HG03280 (cell line): Measurements from ENCODE around the gene CNST.
A peak's percentile ranks its signal among the peaks of the same experiment; 100 is the strongest.
"Not testable (repeated sequence)": the region's sequence is repeated elsewhere in the genome, so short reads cannot be mapped to it uniquely, and the experiment has no call there.

Experiments
- ATAC-seq: cut with Tn5 transposase; IDR thresholded peaks from one replicate; pipeline ENCODE4 v1.9.1; 2021; ENCODE audit warnings: mild to moderate bottlenecking, moderate library complexity; ENCODE audit not compliant: unreplicated experiment

The CNST gene

DNA sequence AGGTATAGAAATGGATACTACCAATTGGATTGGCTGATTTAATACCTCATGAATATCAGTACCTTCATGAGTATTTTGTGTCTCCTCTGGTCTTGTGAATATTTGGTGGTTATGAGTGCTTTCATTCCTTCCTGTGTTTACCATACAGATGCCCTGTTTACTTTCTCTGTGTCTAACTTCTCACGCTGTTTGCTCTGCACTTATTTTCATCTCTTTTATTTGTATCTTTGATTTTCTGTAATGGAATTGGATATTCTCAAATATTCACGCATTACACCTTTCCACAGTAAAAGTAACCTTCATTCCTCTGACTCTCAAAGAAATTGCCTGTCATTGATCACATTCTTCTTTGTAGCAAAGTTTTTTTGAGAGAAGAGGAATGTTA, 16.8 kb downstream of the CNST start:
- ATAC-seq = no peak

DNA sequence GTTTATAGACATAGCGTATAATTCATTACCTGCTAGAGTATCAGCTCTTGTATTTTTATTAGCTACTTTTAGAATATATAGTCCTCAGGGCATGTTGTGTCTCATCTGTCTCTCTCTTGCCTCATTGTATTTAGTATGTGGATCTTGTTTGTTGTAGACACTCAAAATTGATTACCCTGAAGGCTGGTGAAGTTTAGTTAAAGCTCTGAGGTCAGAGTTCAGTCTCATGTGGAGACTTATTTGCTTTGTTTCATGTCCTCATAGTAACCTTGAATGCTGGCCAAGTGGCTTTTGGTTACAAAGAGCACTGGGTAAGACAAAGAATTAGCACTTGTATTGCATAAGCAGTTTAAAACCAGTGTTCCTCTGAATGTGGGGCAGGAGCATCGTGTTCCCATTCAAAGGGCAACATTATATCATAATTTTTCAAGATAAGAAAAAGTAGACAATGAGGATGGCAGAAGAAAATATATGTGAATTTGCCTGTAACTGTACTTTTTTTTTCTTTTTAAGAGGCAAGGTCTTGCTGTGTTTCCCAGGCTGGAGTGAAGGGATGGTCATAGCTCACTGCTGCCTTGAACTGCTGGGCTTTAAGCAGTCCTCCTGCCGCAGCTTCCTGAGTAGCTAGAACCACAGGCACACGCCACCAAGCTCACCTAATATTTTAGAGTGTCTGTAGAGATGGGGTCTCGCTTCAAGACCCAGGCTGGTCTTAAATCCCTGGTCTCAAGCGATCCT, 17.4 kb downstream of the CNST start:
- ATAC-seq = no peak

DNA sequence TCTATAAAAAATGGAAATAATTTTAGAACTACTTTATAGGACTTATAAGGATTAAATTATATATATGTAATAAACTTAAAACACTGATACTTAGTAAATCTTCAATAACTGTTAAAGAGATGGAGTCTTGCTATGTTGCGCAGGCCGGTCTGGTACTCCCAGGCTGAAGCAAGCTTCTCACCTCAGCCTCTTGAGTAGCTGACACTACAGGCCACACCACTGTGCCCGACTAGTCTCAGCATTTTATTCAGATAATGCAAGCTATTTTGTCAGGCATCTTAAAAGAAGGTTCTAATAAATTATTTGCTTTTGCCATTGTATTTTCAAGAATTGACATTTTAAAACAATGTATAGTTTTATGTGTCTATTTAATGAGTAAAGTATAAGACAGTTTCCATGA, 20.8 kb downstream of the CNST start:
- ATAC-seq = no peak

DNA sequence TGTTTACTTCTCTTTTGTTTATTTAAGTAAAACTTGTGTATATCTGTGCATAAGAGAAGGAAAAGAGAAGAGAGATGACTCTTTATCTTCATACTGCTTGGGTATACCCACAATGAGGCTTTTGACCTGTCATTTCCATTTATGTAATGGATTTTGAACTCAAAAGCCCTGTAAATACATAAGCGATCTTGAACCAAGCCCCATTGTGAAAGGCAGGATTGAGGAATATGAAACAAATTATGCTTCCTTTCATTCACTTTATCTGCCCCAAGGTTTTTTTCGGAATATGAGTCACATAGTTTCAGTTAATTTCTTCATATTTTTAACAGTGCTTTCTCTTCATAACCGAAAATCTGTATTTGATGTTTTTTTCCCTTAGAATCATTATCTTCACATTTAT, 21.4 kb downstream of the CNST start:
- ATAC-seq = no peak

DNA sequence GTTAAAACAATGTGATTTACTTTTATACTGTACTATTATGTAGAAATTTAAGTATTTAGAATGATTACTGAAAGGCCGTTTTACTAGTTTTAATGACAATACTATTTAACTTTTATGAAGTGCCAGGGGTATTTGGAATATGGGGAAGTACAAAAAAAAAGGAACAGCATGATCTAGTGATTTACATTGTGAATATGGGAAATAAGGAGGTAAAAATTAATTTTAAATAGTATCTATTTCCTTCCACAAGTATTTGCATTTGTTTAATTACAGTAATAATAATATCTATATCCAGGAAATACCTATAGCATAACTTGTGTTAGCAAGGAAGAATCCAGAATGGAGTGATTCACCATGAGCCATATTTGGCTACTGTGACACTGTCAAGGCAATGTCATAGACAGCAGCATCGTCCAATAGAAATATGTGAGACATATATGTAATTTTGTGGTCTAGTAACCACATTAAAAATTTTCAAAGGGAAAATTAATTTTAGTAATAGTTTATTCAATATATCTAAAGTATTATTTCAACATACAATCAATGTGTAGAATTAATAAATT, 22.0 kb downstream of the CNST start:
- no peak for ATAC-seq

DNA sequence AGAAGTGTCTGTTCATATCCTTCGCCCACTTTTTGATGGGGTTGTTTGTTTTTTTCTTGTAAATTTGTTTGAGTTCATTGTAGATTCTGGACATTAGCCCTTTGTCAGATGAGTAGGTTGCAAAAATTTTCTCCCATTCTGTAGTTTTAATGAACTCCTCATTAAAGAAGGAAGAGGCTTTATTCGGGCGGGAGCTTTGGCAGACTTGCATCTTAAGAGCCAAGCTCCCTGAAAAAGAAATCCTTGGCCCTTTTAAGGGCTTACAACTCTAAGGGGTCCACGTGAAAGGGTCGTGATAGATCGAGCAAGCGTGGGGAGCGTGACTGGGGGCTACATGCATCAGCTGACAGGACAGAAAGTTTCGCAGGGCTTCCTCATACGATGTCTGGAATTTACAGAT, 23.7 kb downstream of the CNST start:
- not testable (repeated sequence) for ATAC-seq

DNA sequence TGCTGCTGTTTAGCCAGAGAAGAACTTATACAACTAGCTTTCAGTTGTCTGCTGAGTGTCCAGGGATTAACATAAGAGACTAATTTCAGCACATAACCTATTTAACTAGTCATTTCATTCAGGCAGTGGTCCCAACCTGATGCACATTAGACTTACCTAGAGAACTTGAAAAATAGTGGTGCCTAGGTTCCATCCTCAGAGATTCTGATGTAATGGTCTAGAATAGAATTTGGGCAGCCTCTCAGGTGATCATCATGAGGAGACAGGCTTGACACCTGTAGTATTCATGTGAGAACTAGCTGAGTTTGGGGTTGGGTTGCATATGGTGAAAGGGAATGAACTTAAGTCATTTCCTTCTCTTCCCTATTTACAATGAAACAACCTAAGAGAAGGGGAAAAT, 24.8 kb downstream of the CNST start:
- peak; percentile 40 for ATAC-seq

DNA sequence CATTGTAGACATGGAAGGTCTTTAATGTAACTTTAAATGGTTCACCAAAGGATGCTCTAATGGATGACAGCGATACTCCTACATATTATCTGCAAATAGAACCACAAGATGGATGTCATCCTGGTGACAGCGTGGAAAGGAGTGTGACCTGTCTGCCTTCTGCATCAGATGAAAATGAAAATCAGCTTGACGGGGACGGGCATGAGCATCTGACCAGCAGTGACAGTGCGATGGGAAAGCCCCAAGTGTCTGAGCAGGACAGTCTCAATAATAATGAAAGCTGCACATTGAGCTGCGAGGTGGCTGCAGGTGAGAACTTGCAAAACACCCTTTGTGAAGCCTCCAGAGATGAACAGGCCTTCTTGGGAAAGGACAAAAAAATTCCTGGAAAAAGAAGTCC, 25.2 kb downstream of the CNST start:
- ATAC-seq = peak; percentile 91

DNA sequence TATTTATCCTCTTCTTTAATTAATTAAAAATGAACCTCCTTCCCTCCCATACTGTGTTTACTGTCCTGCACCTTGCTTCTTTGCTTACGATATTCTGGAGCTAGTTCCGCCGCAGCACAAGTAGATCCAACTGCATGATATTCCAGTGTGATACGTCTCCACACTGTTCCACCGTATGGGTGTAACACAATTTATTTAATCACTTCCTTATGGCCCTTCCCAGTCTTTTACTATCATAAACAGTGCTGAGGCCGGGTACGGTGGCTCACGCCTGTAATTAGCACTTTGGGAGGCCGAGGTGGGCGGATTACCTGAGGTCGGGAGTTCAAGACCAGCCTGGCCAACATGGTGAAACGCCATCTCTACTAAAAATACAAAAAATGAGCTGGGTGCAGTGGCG, 25.7 kb downstream of the CNST start:
- peak; percentile 8 for ATAC-seq

DNA sequence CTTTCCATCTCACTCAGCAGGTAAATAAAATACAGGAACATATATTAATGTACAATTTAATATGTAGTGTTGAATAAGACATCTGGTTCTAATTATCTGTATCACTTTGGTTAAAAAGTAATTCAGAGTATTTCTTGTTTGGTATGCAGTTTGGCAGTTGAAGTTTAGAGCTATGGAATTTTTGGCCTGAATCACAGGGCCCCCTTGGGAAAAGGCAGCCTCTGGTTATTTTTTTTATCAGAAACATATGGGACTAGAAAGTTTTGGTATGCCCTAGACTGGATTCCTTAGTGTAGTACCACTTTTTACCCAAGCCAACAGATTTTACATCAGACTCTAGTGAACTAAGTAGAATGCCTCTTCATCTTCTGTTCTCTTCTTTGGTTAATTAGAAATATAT, 26.4 kb downstream of the CNST start:
- ATAC-seq = no peak

DNA sequence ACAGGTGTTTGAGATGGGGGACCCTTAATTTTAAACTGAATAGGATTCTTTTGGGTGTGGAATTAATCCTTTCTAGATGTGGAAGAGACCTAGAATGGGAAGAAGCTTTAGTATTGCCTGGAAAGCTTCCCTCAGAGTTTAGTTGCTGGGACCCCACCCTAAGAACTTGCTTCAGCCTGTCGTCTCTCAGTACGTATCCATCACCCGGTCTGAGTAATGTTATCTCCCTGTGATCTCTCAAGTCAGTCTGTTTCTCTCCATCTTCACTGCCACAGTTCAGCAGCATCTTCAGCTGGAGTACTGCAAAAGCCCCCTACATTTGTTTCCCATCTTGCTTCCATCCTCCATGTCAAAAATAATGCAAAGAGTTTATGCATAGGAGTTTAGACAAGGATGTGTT, 28.9 kb downstream of the CNST start:
- no peak for ATAC-seq

DNA sequence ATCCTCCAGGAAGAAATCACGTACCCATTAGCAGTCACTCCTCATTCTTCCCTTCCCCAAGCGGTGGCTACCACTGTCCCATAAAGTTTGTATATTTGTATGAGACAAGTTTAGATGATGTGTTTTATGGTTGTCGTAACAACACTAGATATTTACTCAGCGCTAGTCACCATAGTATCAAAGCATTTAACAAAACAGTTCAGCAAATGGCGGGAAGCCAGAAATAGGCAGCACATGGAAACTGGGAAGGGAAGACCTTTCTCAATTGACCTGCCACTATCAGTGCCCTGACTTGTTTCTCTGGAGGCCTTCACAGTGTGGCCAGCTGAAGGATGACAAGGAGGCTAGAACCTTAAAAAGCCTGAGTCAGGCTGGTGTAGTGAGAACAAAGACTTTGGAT, 31.1 kb downstream of the CNST start:
- no peak for ATAC-seq

DNA sequence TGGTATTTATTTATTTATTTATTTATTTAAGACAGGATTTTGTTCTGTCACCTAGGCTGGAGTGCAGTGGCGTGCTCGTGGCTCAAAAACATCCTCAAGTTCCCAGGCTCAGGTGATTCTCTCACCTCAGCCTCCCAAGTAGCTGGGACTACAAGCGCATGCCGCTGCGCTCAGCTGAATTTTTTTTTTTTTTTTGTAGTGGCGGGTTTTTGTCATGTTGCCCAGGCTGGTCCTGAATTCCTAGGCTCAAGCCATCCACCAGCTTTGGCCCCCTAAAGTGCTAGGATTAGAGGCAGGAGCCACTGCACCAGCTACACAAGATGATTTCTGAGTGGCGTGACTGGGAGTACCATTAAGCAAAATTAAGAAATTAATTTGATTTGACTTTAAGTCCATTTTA, 31.7 kb downstream of the CNST start:
- no peak for ATAC-seq

DNA sequence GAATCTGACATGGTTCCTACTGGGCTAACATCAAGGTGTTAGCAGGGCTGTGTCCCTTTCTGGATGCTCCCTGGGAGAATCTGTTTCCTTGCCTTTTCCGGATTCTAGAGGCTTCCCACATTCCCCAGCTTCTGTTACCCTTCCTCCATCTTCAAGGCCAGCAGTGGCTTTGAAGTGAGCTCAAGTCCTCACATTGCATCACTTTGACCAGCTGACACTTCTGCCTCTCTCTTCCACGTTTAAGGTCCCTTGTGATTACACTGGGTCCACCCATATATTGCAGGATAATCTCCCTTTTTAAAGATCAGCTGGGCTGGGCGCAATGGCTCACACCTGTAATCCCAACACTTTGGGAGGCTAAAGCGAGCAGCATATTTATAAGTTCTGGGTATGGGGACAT, 33.1 kb downstream of the CNST start:
- ATAC-seq = no peak

DNA sequence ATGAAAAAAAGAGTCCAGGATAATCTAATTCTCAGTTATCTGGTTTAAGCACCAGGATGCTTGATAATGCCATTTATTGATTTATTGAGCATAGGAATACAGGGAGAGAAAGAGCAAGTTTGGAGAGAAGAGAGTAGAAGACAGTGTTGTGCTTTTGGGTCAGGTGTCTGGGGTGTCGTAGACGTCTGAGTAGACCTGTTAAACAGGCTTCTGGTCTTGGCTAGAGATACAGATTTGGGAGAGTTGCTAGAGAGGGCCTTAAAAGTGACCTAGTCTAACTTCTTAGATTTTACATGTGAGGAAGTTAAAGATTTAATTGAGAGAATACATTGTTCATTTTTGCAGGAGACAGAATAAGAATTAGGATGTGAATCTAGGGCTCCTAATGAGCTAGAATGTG, 34.3 kb downstream of the CNST start:
- ATAC-seq = no peak

DNA sequence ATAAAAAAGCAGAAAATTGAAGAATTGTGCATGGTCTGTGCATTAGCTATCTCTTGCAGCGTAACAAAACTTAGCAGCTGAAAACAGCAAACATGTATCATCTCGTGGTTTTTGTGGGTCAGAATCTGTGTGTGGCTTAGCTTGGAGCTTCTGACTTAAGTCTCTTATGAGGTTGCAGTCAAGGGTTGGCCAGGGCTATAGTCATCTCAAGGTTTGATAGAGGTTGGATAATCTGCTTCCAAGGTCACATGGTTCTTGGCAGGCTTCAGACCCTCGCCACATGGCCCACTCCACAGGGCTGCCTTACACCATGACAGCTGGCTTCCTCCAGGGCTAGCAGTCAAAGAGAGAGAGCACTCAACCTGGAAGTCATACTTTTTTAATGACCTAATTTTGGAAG, 35.9 kb downstream of the CNST start:
- ATAC-seq = no peak

DNA sequence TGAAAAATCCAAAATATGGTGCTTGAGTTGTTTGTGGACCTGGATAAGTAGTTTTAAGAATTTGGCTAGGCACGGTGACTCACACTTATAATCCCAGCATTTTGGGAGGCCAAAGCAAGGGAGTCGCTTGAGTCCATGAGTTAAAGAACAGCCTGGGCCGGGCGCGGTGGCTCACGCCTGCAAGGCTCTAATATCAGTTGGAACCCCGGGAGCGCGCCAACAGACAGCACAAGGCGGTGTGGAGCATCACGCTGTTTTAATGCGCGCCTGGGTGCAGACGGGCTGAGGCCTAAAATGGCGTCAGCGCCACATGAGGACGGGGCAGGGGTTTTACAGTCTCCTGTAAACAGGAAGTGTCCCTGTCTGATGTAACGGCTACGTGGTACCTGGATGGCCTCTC, 39.0 kb downstream of the CNST start:
- not testable (repeated sequence) for ATAC-seq

DNA sequence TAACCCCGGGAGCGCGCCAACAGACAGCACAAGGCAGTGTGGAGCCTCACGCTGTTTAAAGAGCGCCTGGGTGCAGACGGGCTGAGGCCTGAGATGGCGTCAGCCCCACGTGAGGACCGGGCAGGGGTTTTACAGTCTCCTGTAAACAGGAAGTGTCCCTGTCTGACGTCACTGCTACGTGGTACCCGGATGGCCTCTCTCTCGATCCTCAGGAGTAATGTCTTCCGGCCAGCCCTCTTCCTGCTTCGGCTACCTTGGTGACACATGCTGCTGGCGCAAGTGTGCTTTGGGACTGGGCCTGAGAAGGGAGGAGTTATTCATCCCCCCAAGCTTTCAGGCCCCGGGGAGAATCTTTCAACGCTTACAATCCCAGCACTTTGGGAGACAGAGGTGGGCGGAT, 41.2 kb downstream of the CNST start:
- ATAC-seq = no peak

DNA sequence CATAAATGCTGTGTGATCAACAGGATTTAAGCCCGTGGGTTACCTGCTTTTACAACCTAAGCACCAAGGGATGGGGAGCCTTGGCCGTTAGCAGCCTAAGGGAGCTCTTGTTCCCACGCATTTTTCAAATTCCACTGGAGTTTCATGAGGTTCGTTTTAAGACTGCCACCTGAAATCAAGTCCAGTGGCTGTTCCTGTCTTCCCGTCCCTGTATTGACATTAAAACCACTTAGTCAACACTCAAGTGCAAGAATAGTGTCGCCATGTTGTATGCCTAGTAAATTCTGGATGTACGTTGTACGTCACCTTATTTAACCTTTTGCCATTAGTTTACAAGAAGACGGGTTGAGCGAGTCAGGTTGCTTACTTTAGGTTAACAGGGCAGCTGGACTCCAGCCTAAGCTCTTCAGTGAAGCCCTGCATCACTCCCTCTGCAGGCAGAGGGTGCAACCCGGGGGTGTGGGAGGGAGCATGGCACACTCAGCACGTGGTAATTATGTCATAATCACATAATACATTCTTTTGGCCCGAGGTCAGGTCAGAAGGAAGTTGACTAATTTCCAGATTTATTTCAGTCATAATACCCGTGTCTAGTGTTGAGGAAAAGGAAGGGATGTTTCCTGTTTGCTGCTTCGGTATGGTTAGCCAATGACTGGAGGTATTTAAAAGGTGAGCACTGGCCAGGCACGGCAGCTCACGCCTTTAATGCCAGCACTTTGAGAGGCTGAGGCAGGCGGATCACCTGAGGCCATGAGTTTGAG, 42.5 kb downstream of the CNST start:
- ATAC-seq = no peak

DNA sequence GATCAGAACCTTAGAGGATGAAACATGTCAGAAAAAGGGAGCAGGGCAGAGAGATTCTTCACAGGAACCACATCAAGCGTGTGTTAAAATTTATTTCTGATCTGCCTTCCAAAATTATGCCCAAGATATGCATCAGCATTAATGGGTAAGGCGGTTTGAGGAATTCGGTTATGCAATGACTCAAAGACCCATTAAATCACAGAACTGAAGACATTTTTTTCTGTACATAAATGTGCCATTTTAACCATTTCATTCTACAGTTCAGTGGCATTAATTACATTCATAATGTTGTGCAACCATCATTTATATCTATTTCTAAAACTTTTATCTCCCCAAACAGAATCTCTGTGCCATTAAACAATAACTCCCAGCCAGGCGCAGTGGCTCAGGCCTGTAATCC, 43.4 kb downstream of the CNST start:
- no peak for ATAC-seq

DNA sequence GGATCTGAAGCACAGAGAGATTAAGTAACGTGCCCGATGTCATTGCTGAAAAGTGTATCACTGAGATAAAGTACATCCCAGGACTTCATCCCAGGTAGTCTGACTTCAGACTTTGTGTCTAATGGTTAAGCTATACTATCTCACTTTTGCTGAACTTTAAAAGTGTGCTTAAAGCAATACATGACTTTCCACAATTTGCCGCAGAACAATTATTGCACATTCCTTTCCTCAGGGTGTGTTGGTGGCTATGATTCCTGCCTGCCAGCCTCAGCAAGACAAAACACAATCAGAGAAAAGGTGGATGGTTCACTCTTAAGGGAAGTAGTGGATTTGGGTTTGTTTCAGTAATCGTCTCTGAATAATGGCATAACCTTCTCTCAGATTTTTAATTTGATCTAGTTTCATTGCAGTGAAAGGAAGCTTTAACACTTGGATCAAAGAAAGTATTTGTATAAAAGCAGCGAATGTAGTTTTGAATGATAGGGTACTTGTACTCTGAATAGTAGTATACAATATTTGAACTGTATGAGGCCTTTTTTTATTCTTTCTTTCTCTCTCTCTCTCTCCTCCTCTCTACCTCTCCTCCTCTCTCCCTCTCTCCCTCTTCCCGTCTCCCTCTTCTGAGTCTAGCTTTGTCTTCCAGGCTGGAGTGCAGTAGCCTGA, 47.0 kb downstream of the CNST start:
- ATAC-seq = no peak

DNA sequence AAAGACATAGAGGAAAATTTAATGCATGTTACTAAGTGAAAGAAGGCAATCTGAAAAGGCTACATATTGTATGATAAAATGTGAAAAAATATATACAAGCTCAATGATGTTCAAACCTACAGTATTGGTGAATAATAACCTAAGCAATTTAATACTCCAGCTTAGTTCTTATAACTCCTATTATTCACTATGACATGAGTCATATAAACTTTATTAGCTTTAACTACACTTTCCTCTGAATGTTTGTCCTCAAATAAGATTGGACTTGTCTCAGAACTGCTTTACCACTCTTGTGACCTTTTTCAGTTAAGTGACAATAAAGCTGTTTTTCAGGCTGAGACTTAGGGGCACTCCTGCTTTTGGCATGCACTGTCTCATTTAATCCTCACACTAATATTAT, 50.9 kb downstream of the CNST start:
- ATAC-seq = no peak
